Smooth muscle cell (in vitro differentiated cells): ENCODE measurements around the gene CFAP68. TPM values are rescaled to one million over a fixed set of nuclear protein-coding genes. Genes with fewer than 3 reads are reported as not detected.

Experiments used
- DNase-seq: peaks from one replicate; lab custom pipeline; 2025; ENCODE audit not compliant: unreplicated experiment; lab: John Stamatoyannopoulos, UW
- H2AFZ ChIP-seq: fragments of 200-600 bp; sonication (generic); 2 replicates; pipeline ENCODE4 v1.6.0; 2016; ENCODE audit warnings: antibody characterized with exemption, low read depth, mild to moderate bottlenecking
- H3F3A ChIP-seq: fragments of 200-600 bp; sonication (generic); 2 replicates; pipeline ENCODE4 v1.6.0; 2017; ENCODE audit warnings: antibody characterized with exemption, low read depth
- H3K27ac ChIP-seq: fragments of 200-600 bp; sonication (generic); 2 replicates; pipeline ENCODE4 v1.5.1; 2016; ENCODE audit warnings: low read depth, mild to moderate bottlenecking
- H3K27me3 ChIP-seq: fragments of 200-600 bp; sonication (generic); 2 replicates; pipeline ENCODE4 v1.6.1; 2016; ENCODE audit warnings: low read depth, mild to moderate bottlenecking
- H3K36me3 ChIP-seq: fragments of 200-600 bp; sonication (generic); 2 replicates; pipeline ENCODE4 v1.5.1; 2016; ENCODE audit warnings: low read depth
- H3K4me1 ChIP-seq: fragments of 200-600 bp; sonication (generic); 2 replicates; pipeline ENCODE4 v1.5.1; 2016; ENCODE audit warnings: low read depth
- H3K4me2 ChIP-seq: fragments of 200-600 bp; sonication (generic); 2 replicates; pipeline ENCODE4 v1.6.0; 2016; ENCODE audit warnings: mild to moderate bottlenecking
- H3K4me3 ChIP-seq: fragments of 200-600 bp; sonication (generic); 2 replicates; pipeline ENCODE4 v1.5.1; 2016; ENCODE audit warnings: mild to moderate bottlenecking
- H3K79me2 ChIP-seq: fragments of 200-600 bp; sonication (generic); 2 replicates; pipeline ENCODE4 v1.6.0; 2016; ENCODE audit warnings: low read depth, mild to moderate bottlenecking
- H3K9ac ChIP-seq: fragments of 200-600 bp; sonication (generic); 2 replicates; pipeline ENCODE4 v1.6.0; 2016; ENCODE audit warnings: low read depth
- H3K9me3 ChIP-seq: fragments of 200-600 bp; sonication (generic); replicated peaks from 2 replicates; pipeline ENCODE4 v1.5.1; 2016; ENCODE audit warnings: low read depth
- H4K20me1 ChIP-seq: fragments of 200-600 bp; sonication (generic); 2 replicates; pipeline ENCODE4 v1.6.0; 2016; ENCODE audit warnings: low read depth
- WGBS: methylation state at CpG from one replicate; pipeline ENCODE4 v1.1.7; 2016; ENCODE audit warnings: low lambda C conversion rate; 5-methylcytosine and 5-hydroxymethylcytosine counted together
- polyA plus RNA-seq: library from polyadenylated mRNA; unstranded; fragments of >200 nt; fragmentation: Nextera tagmentation; extraction: Ambion mirVana; gene quantifications from 2 replicates; pipeline ENCODE4 v1.2.1, GENCODE V29; 2016
- total RNA-seq: library from RNA; depleted of rRNA; stranded (reverse); fragments of >200 nt; gene quantifications from 2 replicates; pipeline ENCODE4 v1.2.3, GENCODE V29; 2014
- TF ChIP-seq, protein P1 (sequence below): fragments of 200-600 bp; sonication (generic); IDR thresholded peaks from 2 replicates; pipeline ENCODE4 v1.5.1; 2017; ENCODE audit warnings: borderline replicate concordance, mild to moderate bottlenecking, antibody characterized with exemption; ENCODE audit not compliant: insufficient read depth, poor library complexity, severe bottlenecking

CFAP68 gene
- total and polyA plus RNA-seq, 2 experiments from 2014 or later: 2.7 to 17.6 TPM

DNA sequence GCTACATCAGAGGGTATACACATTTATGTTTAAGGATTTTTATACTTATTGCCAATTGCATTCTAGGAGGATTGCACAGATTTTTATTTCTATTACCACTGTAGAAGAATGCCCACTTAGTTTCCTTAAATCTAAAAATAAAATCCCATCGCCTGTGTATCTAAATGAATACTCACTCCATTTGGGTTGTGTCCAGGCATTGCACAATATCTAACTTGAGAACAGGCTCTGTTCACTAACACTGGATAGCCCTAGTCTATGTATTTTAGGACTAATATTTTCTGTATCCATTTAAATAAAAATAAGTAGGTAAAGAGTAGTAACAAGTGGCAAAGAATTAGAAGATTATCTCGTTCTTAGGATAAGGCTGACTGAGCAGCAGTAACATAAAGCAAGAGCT, 43.5 kb downstream of the CFAP68 start:
- no peaks in the 10 kb centered on the region for H3K79me2 ChIP-seq
- TF ChIP-seq, protein P1, sequence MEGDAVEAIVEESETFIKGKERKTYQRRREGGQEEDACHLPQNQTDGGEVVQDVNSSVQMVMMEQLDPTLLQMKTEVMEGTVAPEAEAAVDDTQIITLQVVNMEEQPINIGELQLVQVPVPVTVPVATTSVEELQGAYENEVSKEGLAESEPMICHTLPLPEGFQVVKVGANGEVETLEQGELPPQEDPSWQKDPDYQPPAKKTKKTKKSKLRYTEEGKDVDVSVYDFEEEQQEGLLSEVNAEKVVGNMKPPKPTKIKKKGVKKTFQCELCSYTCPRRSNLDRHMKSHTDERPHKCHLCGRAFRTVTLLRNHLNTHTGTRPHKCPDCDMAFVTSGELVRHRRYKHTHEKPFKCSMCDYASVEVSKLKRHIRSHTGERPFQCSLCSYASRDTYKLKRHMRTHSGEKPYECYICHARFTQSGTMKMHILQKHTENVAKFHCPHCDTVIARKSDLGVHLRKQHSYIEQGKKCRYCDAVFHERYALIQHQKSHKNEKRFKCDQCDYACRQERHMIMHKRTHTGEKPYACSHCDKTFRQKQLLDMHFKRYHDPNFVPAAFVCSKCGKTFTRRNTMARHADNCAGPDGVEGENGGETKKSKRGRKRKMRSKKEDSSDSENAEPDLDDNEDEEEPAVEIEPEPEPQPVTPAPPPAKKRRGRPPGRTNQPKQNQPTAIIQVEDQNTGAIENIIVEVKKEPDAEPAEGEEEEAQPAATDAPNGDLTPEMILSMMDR: no peak
- no peaks in the 10 kb centered on the region for H3K9me3 ChIP-seq
- DNase-seq: no peak
- 41% methylated on average over 2 of the region's 2 CpGs for WGBS
- H3K36me3 ChIP-seq: no peaks in the 10 kb centered on the region
- no peaks in the 10 kb centered on the region for H3K27me3 ChIP-seq
- no peak overlapping the region for H3K9ac ChIP-seq
- H3F3A ChIP-seq: peaks cover 3% of the 10 kb centered on the region
- H3K4me1 ChIP-seq: peaks cover 29% of the 10 kb centered on the region
- H3K4me3 ChIP-seq: no peak overlapping the region
- peak overlapping the region; percentile 58 for H2AFZ ChIP-seq
- H4K20me1 ChIP-seq: no peaks in the 10 kb centered on the region
- peak overlapping the region; percentile 45 for H3K27ac ChIP-seq
- peak overlapping the region; percentile 46 for H3K4me2 ChIP-seq

DNA sequence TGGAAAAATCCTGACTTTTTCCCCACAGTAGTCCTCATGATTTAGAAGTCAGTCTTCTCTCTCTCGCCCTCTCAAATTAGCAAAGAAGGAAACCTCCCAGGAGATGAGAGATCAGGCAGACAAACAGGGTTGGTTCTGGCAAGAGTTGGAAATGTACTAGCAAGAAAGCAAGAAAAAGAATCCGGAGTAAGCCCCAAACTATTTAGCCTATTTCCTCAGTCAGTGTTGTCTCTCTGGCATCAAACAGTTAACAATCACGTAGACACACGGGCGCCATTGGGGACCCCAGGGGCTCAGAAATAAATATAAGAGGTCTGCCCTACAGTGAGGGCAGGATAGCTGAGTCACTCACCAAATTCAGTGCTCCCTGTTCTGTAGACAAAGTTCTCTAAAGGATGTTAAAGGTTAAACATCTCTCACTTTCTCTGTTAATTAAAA, 44.0 kb downstream of the CFAP68 start:
- TF ChIP-seq, protein P1: no peak
- Histone ChIP-seq H3K36me3 (no peaks in the 10 kb centered on the region), H3K4me2 (peak overlapping the region; percentile 46), H3K9me3 (no peaks in the 10 kb centered on the region), H3F3A (peaks cover 3% of the 10 kb centered on the region), H4K20me1 (no peaks in the 10 kb centered on the region), H3K27me3 (no peaks in the 10 kb centered on the region), H3K9ac (no peak overlapping the region), H3K79me2 (no peaks in the 10 kb centered on the region), H3K4me3 (no peak overlapping the region), H3K27ac (peak overlapping the region; percentile 45), H3K4me1 (peaks cover 29% of the 10 kb centered on the region), H2AFZ (peak overlapping the region; percentile 58)
- no peak for DNase-seq
- WGBS: 26% methylated on average over 5 of the region's 5 CpGs

DNA sequence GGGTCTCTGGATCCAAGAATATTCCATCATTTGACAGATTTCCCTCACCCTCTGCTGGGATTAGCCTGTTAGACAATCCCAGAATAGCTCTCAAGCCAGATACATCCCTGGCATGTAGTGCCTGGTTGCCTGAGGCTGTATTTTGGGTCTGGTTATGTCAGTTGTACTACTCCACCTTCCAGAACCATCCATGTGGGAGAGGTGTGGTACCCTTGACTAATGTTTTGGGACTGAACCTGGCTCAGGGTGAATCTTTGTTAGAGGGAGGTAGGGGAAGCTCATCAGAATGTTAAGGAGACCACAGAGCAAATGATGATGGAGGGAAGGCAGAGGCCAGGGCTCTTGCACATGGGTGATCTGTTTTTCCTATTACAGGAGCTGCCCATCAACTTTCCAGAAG, 44.6 kb downstream of the CFAP68 start:
- H3K4me1 ChIP-seq: peaks cover 29% of the 10 kb centered on the region
- H3K4me2 ChIP-seq: peak overlapping the region; percentile 46
- TF ChIP-seq, protein P1: no peak
- H2AFZ ChIP-seq: peak overlapping the region; percentile 58
- H3K36me3 ChIP-seq: no peaks in the 10 kb centered on the region
- no peaks in the 10 kb centered on the region for H4K20me1 ChIP-seq
- H3K9me3 ChIP-seq: no peaks in the 10 kb centered on the region
- H3K4me3 ChIP-seq: no peak overlapping the region
- H3K27me3 ChIP-seq: no peaks in the 10 kb centered on the region
- no peak overlapping the region for H3K9ac ChIP-seq
- DNase-seq: no peak
- no peaks in the 10 kb centered on the region for H3K79me2 ChIP-seq
- peak overlapping the region; percentile 45 for H3K27ac ChIP-seq
- H3F3A ChIP-seq: peaks cover 3% of the 10 kb centered on the region

DNA sequence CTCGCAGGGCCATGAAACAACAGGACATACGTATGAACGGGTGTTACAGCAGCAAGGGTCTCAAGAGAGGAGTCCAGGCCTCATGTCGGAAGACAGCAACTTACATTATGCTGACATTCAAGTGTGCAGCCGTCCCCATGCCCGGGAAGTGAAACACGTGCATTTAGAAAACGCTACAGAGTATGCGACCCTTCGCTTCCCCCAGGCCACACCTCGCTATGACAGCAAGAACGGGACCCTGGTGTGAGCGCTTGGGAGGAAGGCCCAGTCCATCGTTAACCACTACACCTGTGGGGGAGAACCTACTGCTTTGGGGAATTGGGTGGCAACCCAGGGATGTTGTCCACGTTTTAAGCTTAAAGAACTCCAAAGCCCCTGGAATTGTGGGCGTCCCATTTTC, 46.6 kb downstream of the CFAP68 start:
- no peak overlapping the region for H3K4me3 ChIP-seq
- no peaks in the 10 kb centered on the region for H3K27me3 ChIP-seq
- H3K9ac ChIP-seq: no peak overlapping the region
- WGBS: 96% methylated on average over 16 of the region's 16 CpGs
- TF ChIP-seq, protein P1: no peak
- DNase-seq: no peak
- H3K27ac ChIP-seq: peak overlapping the region; percentile 73
- no peak overlapping the region for H2AFZ ChIP-seq
- H3K4me2 ChIP-seq: peak overlapping the region; percentile 85
- H3K4me1 ChIP-seq: peaks cover 29% of the 10 kb centered on the region
- H3K79me2 ChIP-seq: no peaks in the 10 kb centered on the region
- no peaks in the 10 kb centered on the region for H3K9me3 ChIP-seq
- no peaks in the 10 kb centered on the region for H4K20me1 ChIP-seq
- peaks cover 3% of the 10 kb centered on the region for H3F3A ChIP-seq
- H3K36me3 ChIP-seq: no peaks in the 10 kb centered on the region
